ENCODE measurements around the gene GAS2.

GAS2 gene

GRCh38 chr11:22787551-22788162, 121.2 kb downstream of the GAS2 start:
- peak; percentile 50 for DNase-seq (ENCODE audit: low spot score)

GRCh38 chr11:22792497-22792896, 126.1 kb downstream of the GAS2 start:
- DNase-seq (ENCODE audit: low spot score), result no peak

- no peak for DNase-seq (ENCODE audit: low spot score)
Measured at GRCh38 chr11:22795914-22796313, 129.5 kb downstream of the GAS2 start.

GRCh38 chr11:22797047-22797446, 130.6 kb downstream of the GAS2 start:
- DNase-seq (ENCODE audit: low spot score), result no peak

GRCh38 chr11:22798901-22799300, 132.5 kb downstream of the GAS2 start:
- DNase-seq (ENCODE audit: low spot score), result no peak

- DNase-seq (ENCODE audit: low spot score), result no peak
Measured at GRCh38 chr11:22800482-22800881, 134.1 kb downstream of the GAS2 start.

- DNase-seq (ENCODE audit: low spot score), result no peak
Measured at GRCh38 chr11:22802861-22803260, 136.4 kb downstream of the GAS2 start.

GRCh38 chr11:22807391-22807790, 141.0 kb downstream of the GAS2 start:
- DNase-seq (ENCODE audit: low spot score), result no peak

GRCh38 chr11:22807855-22808570, 141.6 kb downstream of the GAS2 start:
- no peak for DNase-seq (ENCODE audit: low spot score)

GRCh38 chr11:22808571-22809197, 142.3 kb downstream of the GAS2 start:
- no peak for DNase-seq (ENCODE audit: low spot score)

- DNase-seq (ENCODE audit: low spot score), result no peak
Measured at GRCh38 chr11:22809893-22810292, 143.5 kb downstream of the GAS2 start.

- no peak for DNase-seq (ENCODE audit: low spot score)
Measured at GRCh38 chr11:22822203-22822602, 155.8 kb downstream of the GAS2 start.

GRCh38 chr11:22828373-22828772, 162.0 kb downstream of the GAS2 start:
- DNase-seq (ENCODE audit: low spot score), result no peak

- peak; percentile 90 for DNase-seq (ENCODE audit: low spot score)
Measured at GRCh38 chr11:22829231-22830081, 163.0 kb downstream of the GAS2 start, which contains the start of gene SVIP. SVIP (minus strand) TSS chr11:22829801; CDS start chr11:22829748, 53 bp downstream.

- no peak for DNase-seq (ENCODE audit: low spot score)
Measured at GRCh38 chr11:22830082-22830414, 163.6 kb downstream of the GAS2 start.

- no peak for DNase-seq (ENCODE audit: low spot score)
Measured at GRCh38 chr11:22832315-22833015, 166.1 kb downstream of the GAS2 start.

GRCh38 chr11:22846726-22847125, 180.3 kb downstream of the GAS2 start:
- no peak for DNase-seq (ENCODE audit: low spot score)

GRCh38 chr11:22851477-22851876, 185.1 kb downstream of the GAS2 start:
- no peak for DNase-seq (ENCODE audit: low spot score)

GRCh38 chr11:22859756-22860155, 193.3 kb downstream of the GAS2 start:
- no peak for DNase-seq (ENCODE audit: low spot score)

GRCh38 chr11:22860241-22860640, 193.8 kb downstream of the GAS2 start, which contains the start of gene CCDC179:
CCDC179 (minus strand) TSS chr11:22860474; CDS start chr11:22860421, 53 bp downstream.
- DNase-seq (ENCODE audit: low spot score), result no peak

Data from iPS-NIHi11 (cell line).